Germinal center (tissue), 1 donor: ENCODE measurements around the gene SLC35F3.
"Not testable (repeated sequence)": the region's sequence is repeated elsewhere in the genome, so short reads cannot be mapped to it uniquely, and the experiment has no call there.

Experiments used
- DNase-seq: peaks from one replicate; pipeline ENCODE4 v3.0.0; 2012; ENCODE audit warnings: mixed read lengths, low spot score

The SLC35F3 gene

GRCh38 chr1:234292548-234292947 is 388.1 kb downstream of the SLC35F3 start:
- DNase-seq: no peak

- no peak for DNase-seq
Observed at GRCh38 chr1:234294109-234294817, 389.8 kb downstream of the SLC35F3 start.

DNA sequence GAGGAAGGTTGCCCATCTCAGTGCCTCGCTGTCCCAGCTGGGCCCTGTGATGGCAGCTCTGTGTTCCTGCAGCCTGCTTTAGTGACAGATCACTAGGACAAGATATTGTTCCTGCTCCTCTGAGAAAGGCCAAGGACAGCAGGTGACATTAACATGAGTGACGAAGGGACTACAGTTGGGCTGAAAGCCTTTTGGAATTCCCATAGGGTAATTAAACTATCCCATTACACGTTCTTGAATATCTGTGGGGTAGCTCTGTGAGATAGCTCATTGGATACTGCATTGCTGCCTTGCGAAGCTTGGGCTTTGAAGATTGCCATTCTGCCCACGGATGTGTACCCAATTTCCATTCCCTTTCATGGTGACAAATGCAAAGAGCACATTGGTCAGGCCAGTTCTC is 390.6 kb downstream of the SLC35F3 start:
- DNase-seq: no peak

GRCh38 chr1:234295626-234296025 is 391.1 kb downstream of the SLC35F3 start:
- no peak for DNase-seq

- DNase-seq: no peak
Observed at GRCh38 chr1:234296496-234296895, 392.0 kb downstream of the SLC35F3 start.

GRCh38 chr1:234297668-234298067 is 393.2 kb downstream of the SLC35F3 start:
- DNase-seq: no peak

GRCh38 chr1:234300096-234300495 is 395.6 kb downstream of the SLC35F3 start:
- no peak for DNase-seq

GRCh38 chr1:234301663-234302062 is 397.2 kb downstream of the SLC35F3 start:
- DNase-seq: not testable (repeated sequence)

GRCh38 chr1:234302354-234302962 is 398.0 kb downstream of the SLC35F3 start:
- DNase-seq: no peak

- no peak for DNase-seq
Observed at GRCh38 chr1:234303231-234303630, 398.8 kb downstream of the SLC35F3 start.

DNA sequence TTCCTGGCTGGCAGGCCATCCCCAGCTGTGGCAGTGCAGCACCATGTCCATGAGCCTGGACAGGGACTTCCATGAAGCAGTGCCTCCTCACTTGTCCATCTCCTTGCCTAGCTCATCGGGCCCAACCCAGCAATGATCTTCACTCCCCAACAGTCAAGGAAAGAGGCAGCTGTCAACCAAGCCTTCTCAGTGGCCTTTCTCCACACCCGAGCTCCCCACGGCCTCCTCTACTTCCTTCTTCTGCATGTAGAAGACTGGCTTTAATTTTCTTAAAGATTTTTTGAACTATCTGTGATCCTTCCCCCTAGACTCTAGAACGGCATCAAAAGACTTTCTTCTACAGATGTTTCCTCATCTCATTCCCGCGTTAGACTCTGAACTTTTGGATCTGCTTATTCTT is 403.2 kb downstream of the SLC35F3 start:
- no peak for DNase-seq

- DNase-seq: no peak
Observed at GRCh38 chr1:234309243-234309597, 404.7 kb downstream of the SLC35F3 start.

- DNase-seq: peak; percentile 78
Observed at GRCh38 chr1:234309598-234310459, 405.4 kb downstream of the SLC35F3 start.

- no peak for DNase-seq
Observed at GRCh38 chr1:234310460-234310817, 406.0 kb downstream of the SLC35F3 start.

GRCh38 chr1:234311414-234311813 is 406.9 kb downstream of the SLC35F3 start:
- DNase-seq: no peak

GRCh38 chr1:234313171-234313570 is 408.7 kb downstream of the SLC35F3 start:
- DNase-seq: no peak

DNA sequence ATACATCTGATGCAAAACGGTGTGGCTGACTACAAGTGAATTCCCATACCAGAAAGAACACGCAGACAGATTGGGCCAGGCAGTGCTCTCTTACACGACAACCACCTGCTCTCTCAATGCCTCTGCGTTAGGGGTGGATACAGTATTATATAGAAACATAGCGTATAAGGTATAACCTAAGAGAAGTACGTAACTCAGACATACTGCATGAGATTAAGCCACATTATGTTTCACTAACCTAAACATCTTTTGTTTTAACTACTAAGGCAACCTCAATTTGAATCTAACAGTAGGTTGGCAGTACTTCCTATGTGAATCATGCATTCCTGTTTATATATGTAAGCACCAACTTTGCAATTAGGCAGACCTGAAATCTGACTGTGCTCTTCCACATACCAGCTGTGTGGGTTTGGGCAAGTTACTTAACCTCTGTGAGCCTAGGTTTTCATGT is 410.6 kb downstream of the SLC35F3 start:
- DNase-seq: no peak

GRCh38 chr1:234315588-234315987 is 411.1 kb downstream of the SLC35F3 start:
- no peak for DNase-seq

- no peak for DNase-seq
Observed at GRCh38 chr1:234316486-234316885, 412.0 kb downstream of the SLC35F3 start.

DNA sequence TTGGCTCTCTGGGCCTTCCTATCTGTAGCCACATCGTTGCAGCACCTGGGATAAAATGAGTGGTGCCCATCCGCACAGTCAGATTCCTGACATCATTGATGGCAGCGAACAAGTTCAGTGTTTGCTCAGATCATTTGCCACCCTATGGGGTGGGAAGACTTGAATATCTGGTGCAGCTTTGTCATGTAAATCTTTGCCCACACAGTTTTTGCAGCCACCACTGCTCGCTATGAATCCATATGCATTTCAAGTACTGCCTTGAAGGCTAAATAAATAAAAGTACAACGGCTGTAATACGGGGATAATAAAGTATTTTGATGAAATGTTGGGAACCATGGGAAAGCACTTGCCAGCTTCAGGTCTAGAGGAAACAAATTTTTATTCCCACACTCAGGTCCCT is 412.5 kb downstream of the SLC35F3 start:
- no peak for DNase-seq

GRCh38 chr1:234320069-234320468 is 415.6 kb downstream of the SLC35F3 start:
- DNase-seq: no peak

GRCh38 chr1:234320549-234320948 is 416.1 kb downstream of the SLC35F3 start:
- no peak for DNase-seq

DNA sequence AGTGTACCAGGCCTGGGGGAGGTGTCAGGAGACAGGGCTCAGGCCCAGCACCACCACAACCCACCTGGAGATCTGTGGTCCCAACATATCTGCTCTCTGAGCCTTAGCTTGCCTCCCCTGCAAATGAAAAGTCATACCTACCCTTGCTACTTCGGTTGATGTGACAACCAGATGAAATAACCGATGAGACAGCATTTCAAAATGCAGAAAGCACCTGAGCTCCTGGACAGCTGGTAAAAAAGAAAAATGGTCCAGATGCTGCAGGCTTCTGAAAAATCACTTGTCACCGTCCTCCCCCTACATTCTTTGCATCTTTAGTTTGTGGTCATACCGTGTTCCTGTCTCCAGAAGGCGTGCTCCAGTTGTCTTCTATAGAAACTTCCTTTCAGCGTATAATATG is 416.8 kb downstream of the SLC35F3 start:
- no peak for DNase-seq
